GM12873 (cell line): Measurements from ENCODE around the gene MYO5B.

Source experiments
- CTCF ChIP-seq: IDR thresholded peaks from 2 replicates; pipeline ENCODE4 v1.5.1; 2012; ENCODE audit warnings: low read depth, mild to moderate bottlenecking, moderate library complexity, low read length, control low read depth; ENCODE audit not compliant: insufficient read depth; ENCODE audit errors: missing control alignments

The MYO5B gene

GRCh38 chr18:50128506-50129271 lies 66.3 kb downstream of the MYO5B start:
- TF ChIP-seq CTCF = no peak

- TF ChIP-seq CTCF = no peak
These were observed 67.3 kb downstream of the MYO5B start for GRCh38 chr18:50127516-50128210.

GRCh38 chr18:50126471-50126870 lies 68.5 kb downstream of the MYO5B start:
- no peak for TF ChIP-seq CTCF

- no peak for TF ChIP-seq CTCF
These were observed 69.5 kb downstream of the MYO5B start for GRCh38 chr18:50125456-50125855.

- no peak for TF ChIP-seq CTCF
These were observed 75.7 kb downstream of the MYO5B start for GRCh38 chr18:50119296-50119695.

- no peak for TF ChIP-seq CTCF
These were observed 77.1 kb downstream of the MYO5B start for GRCh38 chr18:50117863-50118262.

- TF ChIP-seq CTCF = no peak
These were observed 79.9 kb downstream of the MYO5B start for GRCh38 chr18:50115095-50115494.
